WTC11 (cell line): ENCODE measurements around the gene TXNRD1.

Experiments used
- CBFB ChIP-seq: sonication (generic); formaldehyde crosslinking; IDR thresholded peaks from 2 replicates; pipeline ENCODE4 v1.8.1; 2022; ENCODE audit warnings: mild to moderate bottlenecking, low read depth, missing genetic modification reagents
- RELA ChIP-seq: sonication (generic); formaldehyde crosslinking; IDR thresholded peaks from 2 replicates; pipeline ENCODE4 v1.8.1; 2022; ENCODE audit warnings: missing genetic modification reagents, mild to moderate bottlenecking, borderline replicate concordance
- ZNF416 ChIP-seq: fragments of 250-450 bp; sonication (Bioruptor Pico); IDR thresholded peaks from 2 replicates; pipeline ENCODE4 v1.9.0; 2021; ENCODE audit warnings: mild to moderate bottlenecking, inconsistent platforms
- TF ChIP-seq, protein P1 (sequence below): fragments of 200-600 bp; IDR thresholded peaks from 2 replicates; pipeline ENCODE4 v1.8.0; 2022; ENCODE audit warnings: antibody characterized with exemption

- TF ChIP-seq, protein P1, sequence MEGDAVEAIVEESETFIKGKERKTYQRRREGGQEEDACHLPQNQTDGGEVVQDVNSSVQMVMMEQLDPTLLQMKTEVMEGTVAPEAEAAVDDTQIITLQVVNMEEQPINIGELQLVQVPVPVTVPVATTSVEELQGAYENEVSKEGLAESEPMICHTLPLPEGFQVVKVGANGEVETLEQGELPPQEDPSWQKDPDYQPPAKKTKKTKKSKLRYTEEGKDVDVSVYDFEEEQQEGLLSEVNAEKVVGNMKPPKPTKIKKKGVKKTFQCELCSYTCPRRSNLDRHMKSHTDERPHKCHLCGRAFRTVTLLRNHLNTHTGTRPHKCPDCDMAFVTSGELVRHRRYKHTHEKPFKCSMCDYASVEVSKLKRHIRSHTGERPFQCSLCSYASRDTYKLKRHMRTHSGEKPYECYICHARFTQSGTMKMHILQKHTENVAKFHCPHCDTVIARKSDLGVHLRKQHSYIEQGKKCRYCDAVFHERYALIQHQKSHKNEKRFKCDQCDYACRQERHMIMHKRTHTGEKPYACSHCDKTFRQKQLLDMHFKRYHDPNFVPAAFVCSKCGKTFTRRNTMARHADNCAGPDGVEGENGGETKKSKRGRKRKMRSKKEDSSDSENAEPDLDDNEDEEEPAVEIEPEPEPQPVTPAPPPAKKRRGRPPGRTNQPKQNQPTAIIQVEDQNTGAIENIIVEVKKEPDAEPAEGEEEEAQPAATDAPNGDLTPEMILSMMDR, result no peak
- TF ChIP-seq ZNF416, result no peak
- no peak for TF ChIP-seq CBFB (CRISPR knock-in tag)
- TF ChIP-seq RELA, result no peak
These were observed 154.1 kb downstream of the TXNRD1 start for GRCh38 chr12:104369708-104370107.
